Measurements from ENCODE around the gene MSL1. TPM values are rescaled to one million over a fixed set of nuclear protein-coding genes. Genes with fewer than 3 reads are reported as not detected.

MSL1 gene
- total and polyA plus RNA-seq, 9 of the 15 experiments (the other 6 are each of a cell fraction or from before 2014, with no cell fraction given) = 13.8 to 120 (median 61.9) TPM

- TF ChIP-seq KDM5B (IDR thresholded peaks at IDR 0.05; ENCODE audit: insufficient replicate concordance, low read depth, low read length) (no peak), CGGBP1 (CRISPR knock-in tag; IDR thresholded peaks at IDR 0.05) (no peak), ETV5 (CRISPR knock-in tag; IDR thresholded peaks at IDR 0.05; ENCODE audit: low read depth) (no peak), ZNF280B (CRISPR knock-in tag; IDR thresholded peaks at IDR 0.05) (no peak), HMGXB4 (CRISPR knock-in tag; IDR thresholded peaks at IDR 0.05) (no peak), AFF1 (IDR thresholded peaks at IDR 0.05; ENCODE audit: low read depth in 1 of 2, partially characterized antibody in 2 of 2) (peak in 1 of 2 experiments; percentile 19), ELK1 (CRISPR knock-in tag; IDR thresholded peaks at IDR 0.05) (no peak), TEAD1 (CRISPR knock-in tag; IDR thresholded peaks at IDR 0.05) (peak in 1 of 2 experiments; percentile 46; a peak in 1 of 4 replicates), POLR2B (IDR thresholded peaks at IDR 0.05; ENCODE audit: low read depth, partially characterized antibody) (peak; percentile 11)
Observed at GRCh38 chr17:40139566-40140058, 17.8 kb downstream of the MSL1 start (continued).
